NCI-H2029 treated with DMSO at 0.1 percent for 48 hours (cell line): ENCODE results near the gene GOLPH3.
A peak's percentile ranks its signal among the peaks of the same experiment; 100 is the strongest.
"Not testable (repeated sequence)": the region's sequence is repeated elsewhere in the genome, so short reads cannot be mapped to it uniquely, and the experiment has no call there.

Experiments used
- DNase-seq: peaks from one replicate; lab custom pipeline; 2025; lab: John Stamatoyannopoulos, UW

GOLPH3 gene

DNA sequence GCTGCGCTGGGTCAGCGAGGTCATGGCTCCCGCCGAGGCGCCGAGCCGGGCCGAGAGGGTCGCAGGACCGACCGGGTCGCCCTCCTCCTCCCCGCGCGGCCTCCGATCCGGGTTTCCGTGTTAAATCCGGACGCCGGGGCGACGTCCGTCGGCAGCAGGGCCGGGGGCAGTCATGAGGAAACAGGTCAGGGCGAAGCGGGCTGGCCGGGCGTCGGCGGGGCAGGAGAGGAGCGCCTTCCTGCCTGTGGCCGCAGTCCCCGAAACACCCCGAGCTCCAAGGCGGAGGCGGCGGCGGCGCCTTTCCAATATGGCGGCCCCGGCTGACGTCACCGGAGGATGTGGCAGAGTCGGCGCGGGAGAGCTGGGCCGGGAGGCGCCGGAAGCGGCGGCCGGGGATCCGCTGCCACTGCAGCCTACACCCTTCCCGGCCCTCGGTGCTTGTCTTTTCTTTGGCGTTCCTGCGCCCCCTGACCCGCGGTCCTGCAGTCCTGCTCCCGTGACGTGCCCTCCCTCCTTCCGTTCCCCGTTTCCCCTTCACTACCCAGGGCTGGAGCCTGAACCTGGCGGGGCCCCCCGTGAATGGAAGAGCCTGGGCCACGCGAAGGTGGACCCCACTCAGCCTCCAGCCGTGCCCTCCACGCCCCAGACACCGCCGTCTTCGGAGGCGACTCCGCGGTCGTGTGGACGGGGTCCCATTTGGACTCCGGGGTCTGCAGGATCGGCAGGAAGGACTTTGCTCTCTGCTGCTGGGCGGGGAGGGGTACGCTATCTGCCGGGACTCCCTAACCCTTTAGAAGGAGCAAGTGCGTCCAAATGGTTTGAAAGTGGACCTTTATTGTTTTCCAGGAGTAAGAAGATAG lies at the start of gene GOLPH3:
Gene GOLPH3 (minus strand): TSS at position 309 of the 860 bp plus-strand sequence. CDS start 285 bp downstream, at position 24.
- peak; percentile 47 for DNase-seq

DNA sequence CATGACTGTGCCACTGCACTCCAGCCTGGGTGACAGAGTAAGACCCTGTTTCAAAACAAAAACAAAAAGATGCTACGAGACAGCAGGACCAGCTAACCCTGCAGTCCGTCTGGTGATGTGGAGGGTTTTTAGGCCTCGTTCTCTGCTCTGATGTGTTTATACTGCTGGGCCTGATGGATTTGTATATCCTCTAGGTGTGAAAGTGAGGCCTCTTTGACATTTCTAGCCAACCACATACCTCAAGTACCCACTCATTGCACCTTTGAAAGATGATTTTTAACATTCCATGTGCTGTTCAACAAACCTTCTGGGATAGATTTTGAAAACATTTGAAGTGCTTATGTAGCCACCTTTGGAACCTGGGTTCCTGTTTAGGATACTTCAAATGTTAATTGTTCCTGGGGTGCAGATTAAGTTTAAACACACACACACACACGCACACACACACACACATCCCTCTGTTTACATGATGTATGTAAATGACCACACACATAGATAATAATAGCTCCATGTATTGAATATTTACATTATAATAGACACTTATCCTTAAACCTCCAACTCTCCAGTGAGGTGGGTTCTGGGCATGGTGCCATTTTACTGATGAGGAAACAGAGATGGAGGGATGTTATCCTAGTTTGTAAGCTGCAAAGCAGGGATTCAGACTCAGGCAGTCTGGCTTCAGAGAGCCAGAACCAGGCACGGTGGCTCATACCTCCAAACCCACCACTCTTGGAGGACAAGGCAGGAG lies 48.8 kb upstream of the GOLPH3 start:
- DNase-seq: peak; percentile 66

DNA sequence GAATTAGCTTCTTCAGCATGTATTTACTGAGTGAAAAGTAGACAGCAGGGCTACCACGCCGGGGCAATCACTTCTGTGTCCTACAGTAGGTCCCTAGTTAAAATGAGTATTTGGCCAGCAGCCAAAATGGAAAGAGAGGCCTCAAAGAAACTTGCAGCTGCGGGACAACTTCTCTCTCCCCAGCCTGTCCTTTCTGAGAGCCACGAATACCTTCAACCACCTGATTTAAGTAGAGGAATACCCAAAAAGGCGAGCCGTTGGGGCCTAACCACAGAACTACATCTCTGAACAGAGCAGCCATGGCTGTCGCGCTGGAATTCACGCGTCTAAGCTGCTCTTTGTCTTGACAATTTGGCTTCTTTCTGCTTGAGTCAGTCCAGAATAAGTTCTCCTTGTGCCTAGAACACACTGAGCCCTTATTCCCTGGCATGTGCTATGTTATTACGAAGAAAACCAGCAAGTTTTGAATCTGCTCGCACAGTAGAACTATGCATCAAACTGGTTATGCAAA lies 43.8 kb upstream of the GOLPH3 start:
- no peak for DNase-seq

DNA sequence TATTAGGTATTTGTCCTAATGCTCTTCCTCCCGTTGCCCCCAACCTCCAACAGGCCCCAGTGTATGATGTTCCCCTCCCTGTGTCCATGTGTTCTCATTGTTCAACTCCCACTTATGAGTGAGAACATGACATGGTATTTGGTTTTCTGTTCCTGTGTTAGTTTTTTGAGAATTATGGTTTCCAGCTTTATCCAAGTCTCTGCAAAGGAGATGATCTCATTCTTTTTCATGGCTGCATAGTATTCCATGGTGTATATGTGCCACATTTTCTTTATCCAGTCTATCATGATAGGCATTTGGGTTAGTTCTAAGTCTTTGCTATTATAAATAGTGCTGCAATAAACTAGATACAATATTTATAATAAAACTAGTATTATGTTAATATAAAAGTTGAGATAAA lies 40.2 kb upstream of the GOLPH3 start:
- DNase-seq: not testable (repeated sequence)

DNA sequence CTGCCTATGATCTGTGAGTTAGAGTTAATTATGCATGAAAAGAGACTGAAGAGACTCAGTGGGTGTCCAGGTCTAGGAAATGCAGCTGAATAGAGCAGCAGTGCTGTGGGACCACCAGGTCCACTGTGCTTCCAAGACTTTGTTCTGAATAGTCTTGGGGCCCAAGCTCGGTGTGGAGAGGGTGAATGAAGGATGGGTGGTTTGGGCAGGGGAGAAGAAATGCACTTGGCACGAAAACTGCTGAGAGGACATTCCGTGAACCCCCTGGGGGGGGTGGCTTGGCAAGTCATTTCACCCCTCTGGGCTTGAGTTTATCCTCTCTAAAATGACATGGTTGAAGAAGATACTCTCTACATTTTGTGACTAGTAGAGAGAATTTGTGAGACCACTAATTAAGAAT lies 36.0 kb upstream of the GOLPH3 start:
- DNase-seq: no peak

DNA sequence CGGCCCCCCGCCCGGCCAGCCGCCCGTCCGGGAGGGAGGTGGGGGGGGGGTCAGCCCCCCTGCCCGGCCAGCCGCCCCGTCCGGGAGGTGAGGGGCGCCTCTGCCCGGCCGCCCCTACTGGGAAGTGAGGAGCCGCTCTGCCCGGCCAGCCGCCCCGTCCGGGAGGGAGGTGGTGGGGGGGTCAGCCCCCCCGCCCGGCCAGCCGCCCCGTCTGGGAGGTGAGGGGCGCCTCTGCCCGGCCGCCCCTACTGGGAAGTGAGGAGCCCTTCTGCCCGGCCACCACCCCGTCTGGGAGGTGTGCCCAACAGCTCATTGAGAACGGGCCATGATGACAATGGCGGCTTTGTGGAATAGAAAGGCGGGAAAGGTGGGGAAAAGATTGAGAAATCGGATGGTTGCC lies 34.7 kb upstream of the GOLPH3 start:
- DNase-seq: not testable (repeated sequence)

DNA sequence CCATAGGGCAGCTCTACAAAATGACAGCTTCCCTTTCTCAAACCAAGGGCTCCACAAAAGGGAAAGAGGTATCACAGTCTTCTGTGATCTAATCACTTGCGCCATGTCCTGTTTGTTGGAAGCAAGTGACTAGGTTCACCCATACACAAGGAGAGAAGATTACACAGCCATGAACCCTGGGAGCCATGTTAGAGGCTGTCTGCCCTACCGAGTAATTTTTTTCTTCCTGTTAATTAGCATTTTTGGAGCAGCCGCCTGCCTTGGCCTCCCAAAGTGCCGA lies 33.2 kb upstream of the GOLPH3 start:
- DNase-seq: no peak

DNA sequence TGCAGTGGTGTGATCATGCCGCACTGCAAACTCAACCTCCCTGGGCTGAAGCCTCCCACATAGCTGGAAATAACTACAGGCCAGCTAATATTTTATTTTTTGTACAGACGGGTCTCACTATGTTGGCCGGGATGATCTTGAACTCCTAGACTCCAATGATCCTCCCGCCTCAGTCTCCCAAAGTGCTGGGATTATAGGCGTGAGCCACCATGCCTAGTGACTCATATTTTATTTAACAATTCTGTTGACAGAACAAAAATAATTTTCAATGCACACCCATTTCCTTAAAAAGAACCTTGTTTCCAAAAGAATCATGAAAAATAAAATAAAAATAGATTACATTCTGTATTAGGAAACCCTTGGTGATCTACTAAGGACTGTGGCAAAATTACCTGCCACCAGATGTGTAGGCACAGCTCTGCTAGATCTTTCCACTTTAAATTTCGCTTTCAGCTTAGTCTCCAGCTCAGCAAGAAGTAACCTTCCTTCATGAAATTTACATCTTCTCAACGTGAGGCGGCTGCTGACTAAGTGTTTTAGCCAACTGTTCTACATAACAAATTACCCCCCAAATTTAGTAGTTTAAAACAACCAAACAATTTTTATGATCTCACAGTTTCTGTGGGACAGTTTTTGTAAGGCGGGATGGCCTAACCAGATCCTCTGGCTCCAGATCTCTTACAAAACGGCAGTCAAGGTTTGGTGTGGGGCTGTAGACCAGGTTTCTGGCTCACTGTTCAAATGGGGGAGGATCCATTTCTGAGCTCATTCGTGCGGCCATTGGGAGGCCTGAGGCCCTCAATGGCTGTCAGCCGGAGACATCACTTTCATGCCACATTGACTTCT lies 32.6 kb upstream of the GOLPH3 start:
- no peak for DNase-seq

DNA sequence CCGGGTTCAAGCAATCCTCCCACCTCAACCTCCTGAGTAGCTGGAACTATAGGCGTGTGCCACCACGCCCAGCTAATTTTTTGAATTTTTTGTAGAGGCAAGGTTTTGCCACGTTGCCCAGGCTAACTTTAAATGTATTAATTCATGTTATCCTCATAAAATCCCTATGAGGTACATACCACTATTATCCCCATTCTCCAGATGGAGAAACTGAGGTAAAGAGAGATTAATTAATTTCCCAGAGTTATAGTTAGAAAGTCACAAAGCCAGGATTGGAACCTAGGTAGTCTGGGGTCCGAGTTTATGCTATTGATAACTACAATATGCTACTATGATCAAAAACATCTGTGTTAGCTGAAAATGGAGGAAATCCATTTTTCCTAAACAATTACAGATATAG lies 31.9 kb upstream of the GOLPH3 start:
- no peak for DNase-seq

DNA sequence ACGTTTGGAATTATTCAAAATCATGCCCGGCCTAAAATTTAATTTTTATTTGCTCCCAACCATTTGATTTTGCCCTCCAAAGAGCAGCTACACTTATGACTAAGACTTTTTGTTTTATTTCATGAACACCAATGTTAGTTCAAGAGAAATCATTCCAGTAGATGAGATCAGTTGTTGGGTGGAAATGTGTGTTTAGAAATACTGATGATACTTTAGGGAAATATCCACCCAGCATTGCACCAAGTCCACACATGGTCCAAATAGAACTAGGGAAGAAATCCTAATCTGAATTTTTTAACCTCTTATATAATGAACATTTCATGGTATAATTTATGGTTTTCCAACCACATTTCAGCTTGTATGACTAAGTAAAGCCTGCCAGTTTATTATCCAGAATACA lies 28.3 kb upstream of the GOLPH3 start:
- no peak for DNase-seq

DNA sequence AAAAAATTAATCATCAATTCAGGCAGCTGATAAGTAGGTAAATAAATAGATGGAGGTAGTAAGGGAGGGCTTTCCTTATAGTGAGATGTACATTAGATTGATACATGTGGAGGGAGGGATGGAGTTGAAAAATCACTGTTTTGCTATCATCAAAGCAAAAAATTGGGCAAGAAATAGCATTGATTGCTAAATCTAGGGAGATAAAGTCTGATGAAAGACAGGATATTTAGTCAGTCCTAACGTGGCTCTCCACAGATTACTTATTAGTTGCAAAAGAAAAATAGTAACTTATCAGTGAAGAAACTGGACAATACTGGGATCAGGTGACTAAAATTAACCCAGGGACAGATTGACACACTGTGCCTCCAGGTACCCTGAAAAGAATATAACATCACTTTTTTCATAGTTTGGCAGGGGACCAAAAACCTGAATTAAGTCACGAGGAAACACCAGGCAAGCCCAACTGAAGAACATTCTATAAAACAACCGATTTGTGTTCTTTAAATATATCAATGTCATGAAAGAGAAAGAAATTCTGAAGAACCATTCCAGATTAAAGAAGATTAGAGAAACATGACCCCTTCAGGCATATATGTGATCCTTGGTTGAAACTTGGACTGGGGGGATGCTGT lies 27.1 kb upstream of the GOLPH3 start:
- DNase-seq: no peak

DNA sequence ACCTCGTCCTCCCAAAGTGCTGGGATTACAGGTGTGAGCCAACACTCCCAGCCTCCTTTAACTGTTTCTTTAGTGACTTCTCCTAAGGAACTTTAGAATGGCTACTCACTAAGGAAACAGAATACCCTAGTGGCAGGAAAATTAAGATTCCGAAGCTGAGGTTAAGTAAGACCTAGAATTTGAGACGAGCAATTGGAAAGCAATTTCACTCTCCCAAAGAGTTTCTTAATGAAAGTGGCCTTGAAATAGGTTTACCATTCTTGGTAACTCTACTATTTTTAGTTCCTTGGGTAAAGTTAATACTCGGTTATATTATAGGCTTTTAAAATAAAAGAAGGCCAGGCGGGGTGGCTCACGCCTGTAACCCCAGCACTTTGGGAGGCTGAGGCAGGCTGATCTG lies 22.9 kb upstream of the GOLPH3 start:
- no peak for DNase-seq

DNA sequence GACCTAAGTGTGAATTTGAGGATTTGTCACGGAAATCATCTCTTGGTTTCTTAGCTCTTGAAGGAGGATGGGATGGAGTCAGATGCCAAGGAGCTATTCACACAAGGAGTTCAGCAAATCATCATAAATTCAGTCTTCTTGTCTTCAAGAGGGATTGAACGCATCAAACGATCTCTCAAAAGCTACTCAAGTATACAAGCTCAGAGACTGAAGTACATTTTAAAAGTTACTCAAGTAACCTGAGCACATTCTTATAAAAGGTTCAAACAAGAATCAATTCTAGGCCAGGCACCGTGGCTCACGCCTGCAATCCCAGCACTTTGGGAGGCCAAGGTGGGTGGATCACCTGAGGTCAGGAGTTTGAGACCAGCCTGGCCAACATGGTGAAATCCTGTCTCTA lies 21.1 kb upstream of the GOLPH3 start:
- DNase-seq: no peak

DNA sequence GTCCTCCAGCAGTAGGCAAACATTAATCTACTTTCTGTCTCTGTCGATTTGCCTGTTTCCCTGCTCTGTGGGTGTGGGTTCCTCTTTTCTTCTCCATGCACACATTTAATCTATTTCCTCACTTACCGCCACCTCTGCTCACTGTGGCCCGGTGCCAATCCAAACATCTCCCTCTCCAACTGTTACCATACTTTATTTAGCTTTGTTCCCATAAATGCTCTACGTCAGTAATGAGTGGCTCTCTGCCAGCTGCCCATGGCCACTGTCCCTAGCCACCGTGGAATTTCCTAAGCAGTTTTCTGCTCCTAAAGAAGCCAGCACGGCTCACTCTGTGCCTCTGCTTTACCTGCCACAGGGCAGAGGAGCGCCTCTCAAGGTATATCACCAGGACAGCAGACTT lies 19.5 kb upstream of the GOLPH3 start:
- peak; percentile 97 for DNase-seq

DNA sequence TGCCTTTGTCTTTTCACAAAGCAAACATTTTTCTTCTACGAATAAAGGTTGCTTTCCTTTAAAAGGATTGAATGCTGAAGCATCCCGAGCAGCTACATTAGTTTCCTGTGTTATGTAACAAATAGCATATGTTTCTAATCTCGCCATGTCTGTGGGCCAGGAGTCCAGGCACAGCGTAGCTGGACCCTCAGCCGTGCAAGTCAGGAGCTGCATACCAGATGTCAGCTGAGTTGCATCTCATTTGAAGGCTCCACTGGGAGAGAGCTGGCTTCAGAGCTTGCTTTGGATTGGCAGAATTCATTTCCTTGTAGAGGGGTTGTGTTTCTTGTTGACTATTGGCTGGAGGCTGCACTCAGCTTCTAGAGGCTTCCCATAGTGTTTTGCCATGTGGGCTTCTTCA lies 16.0 kb upstream of the GOLPH3 start:
- DNase-seq: no peak

DNA sequence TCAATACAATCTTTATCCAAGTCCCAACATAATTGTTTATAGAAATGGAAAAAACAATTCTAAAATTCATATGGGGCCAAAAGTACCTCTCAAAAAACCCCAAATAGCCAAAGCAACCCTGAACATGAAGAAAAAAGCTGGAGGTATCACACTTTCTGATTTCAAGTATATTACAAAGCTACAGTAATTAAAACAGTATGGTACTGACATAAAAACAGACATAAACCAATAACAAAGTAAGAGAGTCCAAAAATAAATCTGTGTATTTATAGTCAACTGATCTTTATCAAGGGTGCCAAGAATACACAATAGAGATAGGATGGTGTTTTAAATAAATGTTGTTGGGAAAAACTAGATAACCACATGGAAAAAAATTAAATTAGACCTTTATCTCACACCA lies 13.6 kb upstream of the GOLPH3 start:
- DNase-seq: no peak

DNA sequence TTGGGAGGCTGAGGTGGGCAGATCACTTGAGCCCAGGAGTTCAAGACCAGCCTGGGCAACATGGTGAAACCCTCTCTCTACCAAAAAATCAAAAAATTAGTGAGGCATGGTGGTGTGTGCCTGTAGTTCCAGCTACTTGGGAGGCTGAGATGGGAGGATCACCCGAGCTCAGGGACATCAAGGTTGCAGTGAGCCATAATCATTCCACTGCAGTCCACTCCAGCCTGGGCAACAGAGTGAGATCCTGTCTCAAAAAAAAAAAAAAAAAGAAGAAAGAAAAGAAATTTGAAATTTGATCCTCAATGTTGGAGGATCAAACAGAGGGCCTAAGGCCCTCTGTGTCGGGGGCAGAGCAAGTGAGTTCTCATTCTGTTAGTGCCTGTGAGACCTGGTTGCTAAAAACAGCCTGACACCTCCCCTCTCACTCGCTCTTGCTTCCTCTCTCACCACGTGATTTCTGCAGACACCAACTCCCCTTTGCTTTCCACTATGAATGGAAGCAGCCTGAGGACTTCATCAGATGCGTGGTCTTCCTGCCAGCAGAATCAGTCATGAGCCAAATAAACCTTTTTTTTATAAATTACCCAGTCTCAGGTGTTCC lies 8.4 kb upstream of the GOLPH3 start:
- DNase-seq: no peak

DNA sequence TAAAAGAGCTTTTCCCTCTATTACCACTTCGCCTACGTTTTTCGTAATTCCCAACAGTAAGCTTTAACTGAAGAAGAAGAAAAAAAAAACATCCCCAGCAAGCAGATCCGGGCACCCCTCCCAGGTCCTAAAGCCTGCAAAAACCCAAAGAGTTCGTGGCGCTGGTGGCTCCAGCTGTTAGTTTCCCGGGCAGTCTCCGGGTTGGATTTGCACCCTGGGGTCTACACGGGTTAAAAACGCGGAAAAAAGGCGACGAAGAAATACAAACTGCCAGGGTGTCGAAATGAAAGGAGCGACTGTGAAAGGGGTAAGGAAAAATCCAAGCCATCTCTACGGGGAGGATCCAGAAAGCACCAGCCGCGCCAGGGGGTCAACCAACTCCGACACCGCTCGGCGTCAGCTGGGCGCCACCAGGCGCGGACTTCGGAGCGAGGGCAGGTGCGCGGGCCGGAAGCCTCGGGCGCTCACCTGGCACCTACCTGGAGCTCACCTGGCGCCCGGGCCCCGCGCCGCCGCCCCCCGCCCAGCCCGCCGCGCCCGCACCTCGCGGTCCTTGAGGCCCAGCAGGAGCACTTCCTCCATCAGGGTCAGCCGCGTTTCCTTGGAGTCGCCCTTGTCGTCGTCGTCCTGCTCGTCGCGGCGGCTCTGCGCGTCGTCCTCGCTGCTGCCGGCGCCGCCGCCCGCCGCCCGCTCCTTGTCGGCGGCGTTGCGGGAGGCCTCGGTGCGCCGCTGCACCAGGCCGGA lies 680 bp downstream of the GOLPH3 start:
- DNase-seq: peak; percentile 43

DNA sequence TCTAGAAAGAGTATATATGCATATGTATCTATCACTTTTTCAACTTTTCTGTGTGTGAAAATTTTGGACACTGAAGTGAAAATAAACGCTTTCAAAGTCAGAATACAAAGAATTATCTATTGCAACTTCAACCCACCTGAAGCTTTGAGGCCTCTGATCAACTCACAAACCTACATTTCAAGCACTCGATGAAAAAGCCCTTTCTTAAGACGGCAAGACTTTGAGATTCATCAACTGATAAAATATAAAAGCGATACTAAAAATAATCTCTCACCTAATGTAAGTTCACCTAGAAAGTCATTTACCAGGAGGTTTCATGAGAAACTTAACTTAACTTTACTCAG lies 1.2 kb downstream of the GOLPH3 start:
- no peak for DNase-seq

DNA sequence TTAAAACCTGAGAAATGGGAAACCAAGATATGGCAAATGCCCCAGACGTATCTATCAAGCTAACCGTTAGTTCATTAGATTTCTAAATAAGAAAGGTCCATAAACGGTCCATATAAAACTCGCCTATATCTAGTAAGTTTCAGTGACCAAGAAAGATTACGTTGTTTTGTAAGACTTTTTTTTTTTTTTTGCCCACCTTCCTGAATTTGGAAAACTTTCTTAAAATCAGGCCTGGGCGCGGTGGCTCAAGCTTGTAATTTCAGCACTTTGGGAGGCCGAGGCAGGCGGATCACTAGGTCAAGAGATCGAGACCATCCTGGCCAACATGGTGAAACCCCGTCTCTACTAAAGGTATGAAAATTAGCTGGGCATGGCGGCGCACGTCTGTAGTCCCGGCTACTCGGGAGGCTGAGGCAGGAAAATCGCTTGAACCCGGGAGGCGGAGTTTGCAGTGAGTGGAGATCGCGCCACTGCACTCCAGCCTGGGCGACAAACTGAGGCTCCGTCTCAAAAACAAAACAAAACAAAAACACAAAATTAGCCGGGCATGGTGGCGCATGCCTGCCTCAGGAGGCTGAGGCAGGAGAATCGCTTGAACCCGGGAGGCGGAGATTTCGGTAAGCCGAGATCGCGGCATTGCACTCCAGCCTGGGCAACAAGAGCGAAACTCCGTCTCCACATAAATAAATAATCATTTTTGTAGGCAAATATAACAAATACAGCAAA lies 1.8 kb downstream of the GOLPH3 start:
- not testable (repeated sequence) for DNase-seq
